ENCODE data around the gene RNU4-1. TPM values are rescaled to one million over a fixed set of nuclear protein-coding genes. Genes with fewer than 3 reads are reported as not detected.

Gene RNU4-1
- total and polyA plus RNA-seq, 9 of the 15 experiments (the other 6 are each of a cell fraction or from before 2014, with no cell fraction given): under 0.01 to 19,719 (median 3,563) TPM; not detected in 4

GRCh38 chr12:120335447-120335846 lies 42.4 kb upstream of the RNU4-1 start (continued):
- peak in 1 of 2 experiments; percentile 34 for TF ChIP-seq E2F6 (IDR thresholded peaks at IDR 0.05; ENCODE audit: borderline replicate concordance in 1 of 2, extremely low read depth in 1 of 2, insufficient read depth in 1 of 2, insufficient read length in 1 of 2, low read depth in 1 of 2, low read length in 1 of 2, poor library complexity in 1 of 2, severe bottlenecking in 1 of 2)

- ChIA-PET POLR2A (interaction anchor here (0.7 kb wide), 1 partner anchor 277 kb away, joined by 3 read pairs; no protein-coding TSS in a partner anchor), CTCF (ENCODE audit: low intra/inter-chr PET ratio) (no interaction called here)
- Histone ChIP-seq H3K9ac (ENCODE audit: insufficient read depth in 1 of 2, low read depth in 2 of 2, low read length in 2 of 2) (no peak overlapping the region), H3K9me1 (ENCODE audit: control insufficient read depth, insufficient read depth, low read length) (no peaks in the 10 kb centered on the region), H3K27ac (ENCODE audit: extremely low read depth, low read depth, low read length) (no peak overlapping the region), H2AFZ (ENCODE audit: low read depth, low read length) (no peak overlapping the region), H4K20me1 (replicated peaks; ENCODE audit: control insufficient read depth, insufficient read depth, low read length) (peaks cover 3% of the 10 kb centered on the region; the same call in 1 of the 2 replicates), H3K79me2 (ENCODE audit: control insufficient read depth, insufficient read depth, low read length) (no peaks in the 10 kb centered on the region), H3K9me3 (replicated peaks; ENCODE audit: control insufficient read depth, insufficient read depth, low read depth, low read length) (peaks cover 4% of the 10 kb centered on the region; the same call in 1 of the 2 replicates), H3K4me3 (no peak overlapping the region), H3K36me3 (ENCODE audit: control insufficient read depth, insufficient read depth, low read length) (no peaks in the 10 kb centered on the region), H3K4me2 (ENCODE audit: insufficient read depth, low read length) (no peak overlapping the region), H3K4me1 (replicated peaks in 1 of 2; ENCODE audit: control insufficient read depth in 2 of 2, insufficient read depth in 2 of 2, low read length in 2 of 2) (no peaks in the 10 kb centered on the region; a peak in 1 of 5 replicates), H3K27me3 (ENCODE audit: control insufficient read depth in 2 of 2, insufficient read depth in 2 of 2, low read length in 2 of 2) (peaks cover 19 to 21% of the 10 kb centered on the region in 2 experiments; a peak in 3 of 5 replicates)
- ATAC-seq (no peak), FAIRE-seq (no peak), DNase-seq (ENCODE audit: extremely low read depth in 1 of 4, low spot score in 3 of 4) (no peak)
- BruUV-seq (replicated peaks): no TSS peak
- intact Hi-C loops (cut with micrococcal nuclease): no loop called here
- in situ Hi-C loops (cut with MboI): loop anchor here (25.0 kb wide), 1 partner anchor 330 kb away; no protein-coding TSS in a partner anchor
- TF ChIP-seq EHMT2 (IDR thresholded peaks at IDR 0.05) (no peak), ZBTB11 (CRISPR knock-in tag; IDR thresholded peaks at IDR 0.05) (no peak), ZKSCAN3 (CRISPR knock-in tag; IDR thresholded peaks at IDR 0.05) (no peak), RFX7 (CRISPR knock-in tag; IDR thresholded peaks at IDR 0.05) (no peak), FOXP1 (CRISPR knock-in tag; IDR thresholded peaks at IDR 0.05) (no peak), MEF2D (tag; conservative IDR thresholded peaks at IDR 0.05; ENCODE audit: low read depth) (no peak), CHD1 (IDR thresholded peaks at IDR 0.05; ENCODE audit: low read length) (no peak), POLR2G (IDR thresholded peaks at IDR 0.05; ENCODE audit: low read depth, low read length) (no peak)
- WGBS (ENCODE audit: insufficient coverage, low coverage, missing lambda C conversion rate): 6% methylated on average over 5 of the region's 7 CpGs
These were observed 39.5 kb upstream of the RNU4-1 start for GRCh38 chr12:120332523-120332922.
